DND-41 (cell line): ENCODE data around the gene IDS.
"Not testable (repeated sequence)": the region's sequence is repeated elsewhere in the genome, so short reads cannot be mapped to it uniquely, and the experiment has no call there.

Source experiments
- EZH2 ChIP-seq: IDR thresholded peaks from 3 replicates; pipeline ENCODE4 v1.6.1; 2012; ENCODE audit warnings: borderline replicate concordance, low read depth, mild to moderate bottlenecking, moderate library complexity, low read length, inconsistent platforms; ENCODE audit not compliant: severe bottlenecking
- TF ChIP-seq, protein P1 (sequence below): IDR thresholded peaks from 2 replicates; pipeline ENCODE4 v1.5.1; 2012; ENCODE audit warnings: borderline replicate concordance, low read length, moderate library complexity, mild to moderate bottlenecking; ENCODE audit not compliant: poor library complexity, severe bottlenecking; ENCODE audit errors: extremely low read depth

DNA sequence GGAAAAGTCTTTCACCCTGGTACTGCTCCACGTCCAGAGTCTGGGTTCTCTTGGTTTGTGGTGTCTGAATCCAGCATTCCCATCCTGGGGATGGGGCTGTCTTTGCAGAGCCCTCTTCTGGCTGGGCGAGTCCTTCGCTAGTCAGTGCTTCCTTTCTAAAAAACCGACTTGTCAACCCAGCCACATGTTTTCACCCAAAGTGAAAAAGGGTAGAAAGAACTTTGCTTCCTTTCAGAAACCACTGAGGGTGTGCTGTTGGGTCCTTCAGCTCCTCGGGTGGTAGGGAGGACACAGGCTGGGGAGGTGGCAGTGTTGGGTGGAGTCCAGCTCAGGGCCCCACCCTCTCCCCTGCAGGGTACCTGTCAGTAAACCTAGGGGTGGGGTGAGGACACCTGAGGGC, 20.8 kb upstream of the IDS start:
- TF ChIP-seq, protein P1, sequence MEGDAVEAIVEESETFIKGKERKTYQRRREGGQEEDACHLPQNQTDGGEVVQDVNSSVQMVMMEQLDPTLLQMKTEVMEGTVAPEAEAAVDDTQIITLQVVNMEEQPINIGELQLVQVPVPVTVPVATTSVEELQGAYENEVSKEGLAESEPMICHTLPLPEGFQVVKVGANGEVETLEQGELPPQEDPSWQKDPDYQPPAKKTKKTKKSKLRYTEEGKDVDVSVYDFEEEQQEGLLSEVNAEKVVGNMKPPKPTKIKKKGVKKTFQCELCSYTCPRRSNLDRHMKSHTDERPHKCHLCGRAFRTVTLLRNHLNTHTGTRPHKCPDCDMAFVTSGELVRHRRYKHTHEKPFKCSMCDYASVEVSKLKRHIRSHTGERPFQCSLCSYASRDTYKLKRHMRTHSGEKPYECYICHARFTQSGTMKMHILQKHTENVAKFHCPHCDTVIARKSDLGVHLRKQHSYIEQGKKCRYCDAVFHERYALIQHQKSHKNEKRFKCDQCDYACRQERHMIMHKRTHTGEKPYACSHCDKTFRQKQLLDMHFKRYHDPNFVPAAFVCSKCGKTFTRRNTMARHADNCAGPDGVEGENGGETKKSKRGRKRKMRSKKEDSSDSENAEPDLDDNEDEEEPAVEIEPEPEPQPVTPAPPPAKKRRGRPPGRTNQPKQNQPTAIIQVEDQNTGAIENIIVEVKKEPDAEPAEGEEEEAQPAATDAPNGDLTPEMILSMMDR, result not testable (repeated sequence)
- TF ChIP-seq EZH2, result not testable (repeated sequence)
